ENCODE results near the gene LY9.
"Not testable (repeated sequence)": the region's sequence is repeated elsewhere in the genome, so short reads cannot be mapped to it uniquely, and the experiment has no call there.

LY9 gene

DNA sequence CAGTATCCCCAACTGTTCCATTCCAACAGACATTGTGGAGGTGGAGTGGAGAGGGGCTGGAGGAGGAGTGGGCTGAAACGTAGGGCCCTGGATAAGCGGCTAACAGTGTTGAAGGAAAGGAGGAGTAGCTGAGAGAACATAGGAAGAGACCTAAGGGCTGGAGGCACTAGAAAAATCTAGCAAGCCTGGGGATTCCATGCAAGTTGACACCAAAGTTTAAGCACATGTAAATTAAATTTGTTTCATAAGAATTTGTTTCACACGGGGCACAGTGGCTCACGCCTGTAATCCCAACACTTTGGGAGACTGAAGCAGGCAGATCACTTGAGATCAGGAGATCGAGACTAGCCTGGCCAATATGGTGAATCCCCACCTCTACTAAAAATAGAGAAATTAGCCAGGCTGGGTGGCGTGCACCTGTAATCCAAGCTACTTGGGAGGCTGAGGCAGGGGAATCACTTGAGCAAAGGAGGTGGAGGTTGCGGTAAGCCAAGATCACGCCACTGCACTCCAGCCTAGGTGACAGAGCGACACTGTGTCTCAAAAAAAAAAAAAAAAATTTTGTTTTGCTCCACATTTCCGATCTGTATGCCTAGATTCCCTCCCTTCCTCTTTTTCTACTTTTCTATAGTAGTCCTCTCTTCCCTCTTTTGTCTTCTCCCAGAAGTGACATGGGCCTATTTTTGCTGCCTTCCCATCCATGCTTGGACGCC lies 67.2 kb downstream of the LY9 start:
- DNase-seq (ENCODE audit: low read depth in 4 of 4, low spot score in 1 of 4): no peak

DNA sequence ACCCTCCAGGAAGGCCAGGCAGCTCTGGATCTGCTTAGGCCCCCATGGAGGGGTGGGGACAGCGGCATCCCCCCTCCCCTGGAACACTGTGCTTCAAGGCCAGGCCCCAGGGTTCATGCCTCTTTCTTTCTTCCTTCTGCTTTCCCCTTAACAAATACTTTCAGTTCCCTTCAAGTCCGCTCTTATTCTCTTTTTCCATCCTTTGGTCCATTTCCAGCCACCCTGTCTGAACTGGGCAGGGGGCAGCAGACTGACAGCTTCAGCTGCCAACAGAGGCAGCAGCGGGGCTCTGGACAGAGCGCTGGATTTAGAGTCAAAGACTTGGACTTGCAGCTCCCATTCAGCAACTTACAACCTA lies 67.8 kb downstream of the LY9 start:
- DNase-seq (ENCODE audit: low read depth in 4 of 4, low spot score in 1 of 4): no peak

DNA sequence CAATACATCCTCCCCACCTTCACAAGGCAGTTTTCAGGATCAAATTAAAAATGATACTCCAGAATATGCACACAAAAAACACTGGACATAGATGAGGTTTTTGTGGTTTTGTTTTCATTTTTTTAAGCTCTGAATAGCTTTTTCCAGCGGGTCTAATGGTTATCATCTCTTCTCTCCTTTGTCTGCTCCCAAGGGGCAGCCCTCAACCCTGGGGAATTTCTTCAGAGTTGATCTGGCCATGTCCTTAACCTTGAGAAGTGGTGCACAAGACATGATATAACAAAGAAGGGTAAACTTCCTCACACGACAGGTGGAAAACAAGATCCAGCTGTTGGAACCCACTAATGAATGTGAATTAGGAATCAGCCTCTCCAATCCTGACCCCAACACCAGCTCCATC lies 68.2 kb downstream of the LY9 start:
- DNase-seq (ENCODE audit: low read depth in 4 of 4, low spot score in 1 of 4): no peak

DNA sequence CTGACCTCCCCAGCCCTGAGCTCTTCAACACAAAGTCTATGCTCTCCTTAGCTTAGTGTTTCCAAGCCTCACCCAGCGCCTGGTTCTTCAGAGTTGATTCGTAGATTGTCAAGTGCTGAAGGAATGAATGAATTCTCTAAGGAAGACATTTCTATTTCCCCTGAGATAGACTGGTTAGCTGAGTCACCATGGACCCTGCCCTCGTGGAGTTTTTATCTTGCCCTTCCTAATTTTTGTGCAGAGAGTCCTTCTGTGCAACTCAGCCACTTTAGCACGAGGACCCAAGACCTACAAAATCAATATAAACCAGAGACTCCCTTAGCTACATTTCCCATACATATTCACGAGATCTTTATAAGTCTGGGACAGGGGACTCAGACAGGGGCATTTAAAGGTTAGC lies 69.4 kb downstream of the LY9 start:
- DNase-seq (ENCODE audit: low read depth in 4 of 4, low spot score in 1 of 4): no peak

DNA sequence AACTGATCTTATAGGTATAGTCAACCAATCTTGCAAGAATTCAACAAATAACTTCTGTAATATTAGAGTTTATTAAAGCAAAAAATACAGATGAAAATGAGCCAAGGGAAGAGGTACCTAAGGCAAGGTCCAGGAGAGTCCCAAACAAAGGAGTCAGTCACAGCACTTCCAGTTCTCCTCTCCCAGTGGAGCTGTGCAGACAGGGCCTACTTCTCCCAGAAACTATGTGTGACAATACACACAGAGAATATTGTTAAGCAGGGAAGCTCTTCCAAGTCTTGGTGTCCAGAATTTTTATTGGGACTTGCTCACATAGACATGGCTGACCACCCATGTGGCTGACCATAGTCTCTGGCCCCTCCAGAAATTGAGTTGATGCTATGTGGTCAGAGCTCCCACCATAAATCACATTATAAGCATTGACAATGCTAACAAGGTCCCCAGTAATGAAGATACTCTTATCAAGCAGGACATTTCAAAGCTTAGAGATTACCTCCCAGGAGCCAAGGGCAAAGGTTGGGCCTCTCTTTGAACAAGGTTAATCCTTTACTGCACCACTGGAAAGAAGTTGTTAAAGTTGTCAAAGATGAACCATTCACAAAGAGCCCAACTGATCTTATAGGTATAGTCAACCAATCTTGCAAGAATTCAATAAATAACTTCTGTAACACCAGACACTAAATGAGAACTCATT lies 70.2 kb downstream of the LY9 start:
- no peak for DNase-seq (ENCODE audit: low read depth in 4 of 4, low spot score in 1 of 4)

DNA sequence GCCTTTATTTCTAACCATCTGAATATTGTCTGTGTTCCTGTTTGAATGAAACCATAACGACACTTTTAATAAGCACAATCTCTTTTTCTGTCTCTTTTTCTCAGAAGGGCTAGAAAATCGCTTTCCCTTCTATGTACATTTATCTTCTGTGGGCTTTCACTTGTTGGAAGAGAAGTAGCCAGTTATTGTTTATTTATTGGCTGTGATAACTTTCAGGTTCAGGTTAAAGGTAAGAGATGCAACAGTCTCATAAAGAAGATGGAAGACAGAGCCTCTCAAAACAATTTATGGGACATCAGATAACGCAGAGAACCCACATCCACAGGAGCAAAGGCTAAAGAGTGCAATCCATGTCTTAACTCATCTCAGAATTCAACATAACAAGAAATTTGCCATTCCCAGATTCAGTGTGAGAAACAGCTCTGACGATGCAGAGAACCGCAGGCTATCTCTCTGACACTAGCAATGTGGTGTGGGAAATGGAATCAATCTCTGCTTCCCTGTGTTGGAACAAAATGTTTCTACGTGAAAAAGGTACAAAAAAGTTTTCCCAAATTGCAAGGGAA lies 70.8 kb downstream of the LY9 start:
- no peak for DNase-seq (ENCODE audit: low read depth in 4 of 4, low spot score in 1 of 4)

DNA sequence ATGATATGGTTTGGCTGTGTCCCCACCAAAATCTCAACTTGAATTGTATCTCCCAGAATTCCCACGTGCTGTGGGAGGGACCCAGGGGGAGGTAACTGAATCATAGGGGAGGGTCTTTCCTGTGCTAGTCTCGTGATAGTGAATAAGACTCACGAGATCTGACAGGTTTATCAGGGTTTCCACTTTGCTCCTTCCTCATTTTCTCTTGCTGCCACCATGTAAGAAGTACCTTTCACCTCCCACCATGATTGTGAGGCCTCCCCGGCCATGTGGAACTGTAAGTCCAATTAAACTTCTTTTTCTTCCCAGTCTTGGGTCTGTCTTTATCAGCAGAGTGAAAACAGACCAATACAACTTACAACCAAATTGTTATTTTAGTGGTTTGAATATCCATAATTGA lies 71.7 kb downstream of the LY9 start:
- not testable (repeated sequence) for DNase-seq (ENCODE audit: low read depth in 4 of 4, low spot score in 1 of 4)

DNA sequence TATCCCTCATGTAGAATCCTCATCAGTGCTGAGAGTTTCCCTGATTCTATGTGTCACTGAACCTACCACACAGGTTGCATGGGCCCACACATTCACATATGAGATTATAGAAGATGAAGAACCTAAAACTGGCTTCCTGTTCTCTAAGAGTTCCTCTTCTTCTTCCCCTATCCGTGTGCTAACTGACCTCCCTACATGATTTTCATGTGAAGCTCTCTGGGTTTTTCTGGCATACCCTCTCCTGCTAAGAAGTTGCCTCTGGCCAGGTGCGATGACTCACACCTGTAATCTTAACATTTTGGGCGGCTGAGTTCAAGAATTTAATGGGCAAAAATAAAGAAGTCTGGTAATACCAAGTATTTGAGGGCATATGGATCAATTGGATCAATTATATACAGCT lies 72.2 kb downstream of the LY9 start:
- no peak for DNase-seq (ENCODE audit: low read depth in 4 of 4, low spot score in 1 of 4)

DNA sequence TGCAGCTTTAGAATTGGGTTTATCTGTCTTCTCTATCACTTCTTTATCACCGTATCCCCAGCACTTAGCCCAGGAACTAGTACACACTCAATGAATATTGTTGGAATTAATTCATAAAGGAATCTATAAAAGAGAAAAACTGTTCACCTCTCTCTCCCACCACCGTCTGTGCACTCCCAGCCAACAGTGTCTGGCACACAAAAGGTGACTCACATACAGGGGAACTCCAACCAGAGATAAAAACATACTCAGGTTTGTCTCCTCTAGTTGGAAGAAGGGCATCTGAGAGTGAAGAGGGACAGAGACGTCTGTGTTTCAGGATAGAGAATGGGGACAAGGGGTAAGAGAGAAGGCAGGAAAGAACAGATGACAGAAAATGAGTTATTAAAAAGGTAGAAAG lies 79.0 kb downstream of the LY9 start:
- DNase-seq (ENCODE audit: low read depth in 4 of 4, low spot score in 1 of 4): no peak

DNA sequence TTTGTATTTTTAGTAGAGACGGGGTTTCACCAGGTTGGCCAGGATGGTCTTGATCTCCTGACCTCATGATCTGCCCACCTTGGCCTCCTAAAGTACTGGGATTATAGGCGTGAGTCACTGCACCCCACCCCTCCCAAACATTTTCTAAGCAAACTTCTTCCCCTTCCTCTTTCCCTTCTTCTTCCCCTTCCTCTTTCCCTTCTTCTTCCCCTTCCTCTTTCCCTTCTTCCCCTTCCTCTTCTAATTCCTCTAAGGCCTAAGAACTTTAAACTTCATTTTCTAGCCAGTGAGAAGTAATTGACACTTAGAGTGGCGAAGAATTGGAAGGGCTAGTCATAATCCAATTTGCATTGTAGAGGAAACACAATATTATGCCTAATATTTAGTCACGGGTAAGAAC lies 79.6 kb downstream of the LY9 start:
- DNase-seq (ENCODE audit: low read depth in 4 of 4, low spot score in 1 of 4): not testable (repeated sequence)

DNA sequence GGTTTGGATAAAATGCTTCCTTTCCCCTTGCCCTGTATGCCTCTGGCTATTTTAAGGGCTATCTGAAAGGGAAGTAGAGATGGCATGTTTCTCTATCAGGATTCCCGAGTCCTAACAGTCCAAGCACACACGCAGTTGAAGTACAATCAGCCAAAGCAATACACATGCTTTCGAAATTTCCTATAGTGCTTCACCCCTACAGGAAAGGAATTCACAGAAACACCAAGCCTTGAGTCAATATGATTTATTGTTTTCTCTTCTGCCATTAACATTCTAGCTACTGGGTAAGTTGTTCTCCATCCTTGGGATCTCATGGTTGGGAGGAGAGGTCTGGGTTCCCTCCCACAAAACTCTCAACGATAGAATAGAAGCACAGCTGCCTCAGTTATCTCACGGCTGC lies 80.3 kb downstream of the LY9 start:
- DNase-seq (ENCODE audit: low read depth in 4 of 4, low spot score in 1 of 4): no peak

DNA sequence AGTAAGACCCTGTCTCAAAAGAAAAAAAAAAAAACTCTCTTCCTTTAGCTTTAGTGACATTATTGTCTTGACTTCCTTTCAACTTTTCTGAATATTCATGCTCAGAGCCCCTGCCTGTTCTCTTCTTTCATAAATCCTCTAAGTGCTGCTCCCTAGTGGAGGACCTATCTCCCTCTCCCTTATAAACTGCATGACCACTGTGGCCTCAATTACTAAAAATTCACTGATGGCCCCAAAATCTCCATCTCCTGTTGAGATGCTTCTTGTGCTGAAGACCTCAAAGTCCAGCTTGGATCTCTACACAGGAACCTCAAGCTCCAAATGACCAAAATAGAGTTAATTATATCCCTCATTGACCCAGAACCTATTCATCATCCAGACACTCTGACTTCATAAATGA lies 81.2 kb downstream of the LY9 start:
- no peak for DNase-seq (ENCODE audit: low read depth in 4 of 4, low spot score in 1 of 4)

Measured in stimulated activated CD4-positive, alpha-beta T cell treated with anti-CD3 and anti-CD28 coated beads, Interleukin-1b, Interleukin-23, amount 100 ng/mL, for 24 hours (primary cell).